Measurements from ENCODE around the gene FDXR.

The FDXR gene

GRCh38 chr17:74833501-74834377 lies 39.1 kb downstream of the FDXR start:
- no peak for DNase-seq (ENCODE audit: low read depth in 2 of 2)

GRCh38 chr17:74832421-74832820 lies 40.4 kb downstream of the FDXR start:
- no peak for DNase-seq (ENCODE audit: low read depth in 2 of 2)

DNA sequence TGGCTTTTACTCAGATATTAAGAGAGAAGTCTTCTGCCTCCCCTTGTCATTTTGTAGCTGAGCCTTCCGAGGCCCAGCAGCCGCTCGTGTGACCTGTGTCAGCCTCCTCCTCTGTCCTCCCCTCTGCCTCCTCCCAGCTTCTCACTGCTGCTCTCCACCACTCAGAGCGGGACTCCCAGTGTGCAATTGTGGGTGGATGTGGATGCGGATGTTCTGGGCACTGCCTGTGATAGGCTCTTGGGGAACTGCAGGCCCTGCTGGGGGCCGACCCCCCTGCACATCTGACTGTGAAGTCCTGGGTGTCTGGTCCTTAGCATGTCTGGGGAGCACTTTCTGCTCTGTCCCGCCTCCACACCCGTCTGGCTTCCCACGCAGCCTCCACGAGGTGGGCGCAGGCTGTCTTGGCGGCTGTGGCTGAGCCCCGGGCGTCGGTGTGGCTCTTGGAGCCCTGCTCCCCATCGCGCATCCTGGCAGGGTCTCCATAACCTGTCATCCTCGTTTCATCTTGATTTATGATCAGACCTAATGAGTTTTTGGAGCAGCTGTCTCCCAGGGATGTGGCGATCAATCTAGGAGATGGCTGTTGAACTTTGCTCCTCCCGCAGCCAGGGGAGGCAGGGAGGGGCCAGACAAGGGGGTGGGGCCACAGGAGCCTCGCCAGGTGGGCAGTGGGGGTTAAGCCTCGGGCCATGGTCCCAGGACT lies 41.2 kb downstream of the FDXR start:
- DNase-seq (ENCODE audit: low read depth in 2 of 2): no peak

GRCh38 chr17:74830861-74831260 lies 41.9 kb downstream of the FDXR start:
- no peak for DNase-seq (ENCODE audit: low read depth in 2 of 2)

DNA sequence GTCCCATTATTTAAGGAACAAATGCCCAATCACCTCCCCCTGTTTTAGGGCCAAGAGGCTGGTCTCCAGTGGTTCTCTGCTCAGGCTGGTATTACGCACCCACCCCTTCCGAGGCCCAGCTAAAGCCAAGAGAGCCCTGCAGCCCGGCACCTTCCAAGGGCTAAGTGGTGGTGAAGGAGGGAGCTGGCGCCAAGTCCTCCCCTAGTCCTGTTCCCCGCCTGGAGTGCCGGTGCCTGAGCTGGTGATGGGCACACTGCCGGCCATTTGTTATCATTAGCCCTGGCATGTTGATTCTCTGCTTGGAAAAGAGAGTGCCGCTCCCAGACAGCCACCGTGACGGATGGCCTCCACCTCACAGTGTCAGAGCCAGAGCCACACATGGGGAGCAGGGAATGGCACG lies 45.0 kb downstream of the FDXR start:
- no peak for DNase-seq (ENCODE audit: low read depth in 2 of 2)

- no peak for DNase-seq (ENCODE audit: low read depth in 2 of 2)
Measured at GRCh38 chr17:74825952-74826719, 46.7 kb downstream of the FDXR start.

DNA sequence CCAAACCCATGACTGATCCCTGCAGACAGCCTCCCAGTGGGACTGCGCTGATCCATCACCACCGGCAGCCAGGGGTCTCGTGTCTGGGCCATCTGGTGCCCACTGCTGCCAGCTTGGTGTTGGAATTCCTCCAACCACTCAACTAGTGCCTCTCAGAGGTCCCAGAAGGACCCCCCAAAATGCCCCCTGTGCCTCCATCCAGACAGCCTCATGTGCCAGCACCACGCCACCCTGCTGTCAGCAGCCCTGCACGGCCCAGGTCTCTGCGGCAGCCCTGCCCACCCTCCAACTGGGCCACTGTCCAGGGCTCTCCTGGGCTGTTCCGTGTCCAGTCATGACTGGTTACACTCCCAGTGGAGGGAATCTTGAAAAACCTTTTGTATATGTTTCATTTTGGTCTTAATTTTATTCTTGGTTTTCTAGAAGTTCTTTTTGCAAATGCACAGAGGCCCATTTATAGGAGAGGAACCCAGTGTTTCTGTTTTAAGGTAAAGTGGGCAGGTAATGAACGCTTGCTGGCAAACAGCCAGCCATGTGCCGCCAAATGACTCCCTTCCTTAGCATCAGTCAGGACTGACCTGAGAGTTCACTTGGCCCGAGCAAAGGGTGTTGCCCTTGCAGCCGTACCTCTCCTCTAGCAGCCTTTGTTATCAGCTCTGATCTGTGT lies 47.7 kb downstream of the FDXR start:
- DNase-seq (ENCODE audit: low read depth in 2 of 2): no peak

DNA sequence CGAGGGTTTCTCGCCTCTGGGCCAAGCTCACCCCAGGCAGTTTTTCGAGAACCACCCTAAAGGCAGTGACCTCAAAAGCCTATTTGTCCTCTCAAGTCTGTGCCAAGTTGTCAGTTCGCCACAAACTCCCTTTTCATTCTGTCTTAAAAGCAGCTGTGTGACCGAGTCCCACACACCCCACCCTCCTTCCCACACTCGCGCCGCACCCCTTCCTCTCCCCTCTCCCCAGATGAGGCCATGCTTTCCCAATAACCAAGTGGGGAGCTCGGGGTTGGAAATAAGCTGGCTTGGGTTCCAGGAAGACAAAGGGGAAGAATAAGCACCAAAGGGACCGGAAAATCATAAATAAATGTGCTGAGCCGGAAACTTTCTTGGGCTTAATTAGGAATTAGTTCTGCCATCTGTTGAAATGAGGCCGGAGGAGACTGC lies 49.8 kb downstream of the FDXR start:
- DNase-seq (ENCODE audit: low read depth in 2 of 2): no peak

DNA sequence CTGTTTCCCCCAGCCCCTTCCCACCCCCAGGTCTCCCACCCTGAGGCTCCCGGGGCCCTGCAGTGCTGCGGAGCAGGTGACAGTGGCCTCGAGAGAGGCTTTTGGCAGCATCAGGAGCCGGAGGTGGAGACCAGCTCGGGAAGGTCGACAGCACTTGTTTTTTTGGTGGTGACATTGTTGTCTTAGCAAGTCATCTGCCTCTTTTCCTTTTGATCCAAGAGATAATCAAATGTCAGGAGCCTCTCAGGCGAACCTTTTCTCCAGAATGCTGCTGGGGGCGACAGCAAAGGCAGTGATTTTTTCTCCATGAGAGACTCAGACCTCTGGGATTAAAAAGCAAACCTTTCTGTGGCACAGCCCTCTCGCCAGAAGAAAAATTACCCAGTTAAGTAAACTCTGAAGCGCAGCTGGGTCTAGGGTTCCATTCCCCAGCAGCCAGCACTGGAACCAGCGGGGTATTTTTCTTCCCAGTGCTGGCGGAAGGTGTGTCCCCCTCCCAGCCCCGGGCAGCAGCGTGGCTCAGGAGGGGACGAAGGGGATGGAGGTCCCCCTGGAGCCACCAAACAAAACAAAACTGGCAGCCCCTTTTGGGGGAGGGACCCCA lies 50.4 kb downstream of the FDXR start:
- no peak for DNase-seq (ENCODE audit: low read depth in 2 of 2)

DNA sequence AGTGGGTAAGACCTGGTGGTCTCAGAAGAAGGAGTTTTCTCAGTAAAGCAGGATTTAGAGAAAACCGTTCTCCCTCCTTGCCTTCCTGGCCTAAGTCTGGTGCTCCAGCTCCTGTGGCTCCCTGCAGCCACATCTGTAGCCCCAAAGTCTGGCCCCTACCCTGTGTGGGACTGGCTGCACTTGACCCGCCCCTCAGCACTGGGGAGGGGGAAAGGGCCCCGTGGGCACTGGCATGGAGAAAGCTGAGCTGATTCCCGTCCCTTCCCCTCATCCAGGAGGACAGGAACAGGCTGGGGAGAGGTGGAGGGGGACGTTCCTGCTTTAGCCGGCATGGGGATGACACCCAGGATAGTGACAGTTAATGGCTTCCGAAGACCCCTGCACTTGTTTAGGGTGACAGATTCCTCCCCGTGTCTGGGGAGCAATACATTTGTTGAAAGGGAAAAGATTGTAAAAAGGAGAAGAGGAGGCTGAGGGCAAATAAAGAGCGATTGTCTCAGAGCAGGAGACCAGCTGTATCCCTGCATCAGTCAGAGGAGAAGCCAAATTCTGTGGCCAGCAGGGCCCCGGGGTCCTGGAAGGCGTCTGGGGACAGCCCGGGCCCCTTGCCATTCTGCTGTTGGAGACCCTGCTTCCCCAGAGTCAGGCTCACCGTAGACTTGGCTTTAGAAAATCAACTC lies 51.0 kb downstream of the FDXR start:
- DNase-seq (ENCODE audit: low read depth in 2 of 2): no peak

DNA sequence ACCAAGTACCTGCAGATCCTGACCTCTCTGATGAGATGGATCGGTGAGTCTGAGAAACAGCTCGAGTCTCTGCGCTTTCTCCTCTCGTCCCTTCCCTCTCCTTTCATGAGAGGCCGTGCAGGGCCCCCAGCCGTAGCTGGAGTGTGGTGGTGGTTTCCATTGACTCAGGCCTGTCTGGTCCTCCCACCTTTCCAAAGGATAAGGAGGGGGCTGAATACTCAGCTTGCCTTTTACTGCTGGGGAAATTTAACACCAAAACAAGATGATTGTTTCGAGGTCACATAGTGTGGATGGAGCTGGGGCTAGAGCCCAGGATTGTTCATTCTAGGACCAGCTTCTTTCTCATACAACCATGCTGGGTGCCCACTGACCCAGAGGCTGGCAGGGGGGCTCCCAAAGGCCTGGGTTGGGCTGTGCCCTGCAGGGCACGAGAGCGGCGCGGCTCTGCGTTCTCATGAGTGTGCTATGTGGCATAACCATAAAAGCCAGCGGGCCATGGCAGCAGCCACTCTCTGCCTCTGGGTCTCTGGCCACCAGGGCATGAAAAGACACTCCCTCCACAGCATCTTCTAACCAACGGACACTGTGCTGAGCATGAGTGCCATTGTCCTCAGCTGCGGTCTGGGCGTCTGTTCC lies 52.9 kb downstream of the FDXR start:
- DNase-seq (ENCODE audit: low read depth in 2 of 2): no peak

- no peak for DNase-seq (ENCODE audit: low read depth in 2 of 2)
Measured at GRCh38 chr17:74818291-74818938, 54.4 kb downstream of the FDXR start.

GRCh38 chr17:74816905-74817620 lies 55.7 kb downstream of the FDXR start:
- DNase-seq (ENCODE audit: low read depth in 2 of 2): no peak

- DNase-seq (ENCODE audit: low read depth in 2 of 2): no peak
Measured at GRCh38 chr17:74815550-74816370, 57.0 kb downstream of the FDXR start.

GRCh38 chr17:74815067-74815466 lies 57.7 kb downstream of the FDXR start:
- DNase-seq (ENCODE audit: low read depth in 2 of 2): no peak

DNA sequence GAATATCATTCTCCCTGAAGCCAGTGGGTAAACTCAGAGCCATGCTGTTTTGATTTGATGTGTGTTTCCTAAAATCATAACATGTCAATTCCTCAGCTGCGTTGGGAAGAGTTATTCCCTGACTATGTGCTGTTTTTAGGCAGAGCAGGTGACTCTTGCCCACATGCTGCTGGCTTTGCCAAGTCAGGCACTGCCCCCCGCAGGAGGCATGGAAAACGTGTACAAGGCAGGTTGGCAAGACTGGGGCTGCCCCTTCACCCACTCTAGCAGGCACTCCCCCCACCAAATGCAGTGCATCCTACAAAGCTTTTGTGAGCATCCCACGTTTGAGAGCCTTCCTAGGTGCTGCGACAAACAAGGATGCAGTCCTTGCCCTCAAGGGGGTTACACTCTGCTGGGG lies 58.3 kb downstream of the FDXR start:
- DNase-seq (ENCODE audit: low read depth in 2 of 2): no peak
